ENCODE measurements around the gene NBPF3.
"Not testable (repeated sequence)": the region's sequence is repeated elsewhere in the genome, so short reads cannot be mapped to it uniquely, and the experiment has no call there.

GRCh38 chr1:21465127-21465526 is 25.2 kb downstream of the NBPF3 start:
- not testable (repeated sequence) for TF ChIP-seq POLR2A, CTCF, EP300 (IDR thresholded peaks at IDR 0.05)
